ENCODE measurements around the gene GNAL. TPM values are rescaled to one million over a fixed set of nuclear protein-coding genes. Genes with fewer than 3 reads are reported as not detected.

GNAL gene
- total RNA-seq, 1 experiment from 2014 or later = 24.0 TPM

DNA sequence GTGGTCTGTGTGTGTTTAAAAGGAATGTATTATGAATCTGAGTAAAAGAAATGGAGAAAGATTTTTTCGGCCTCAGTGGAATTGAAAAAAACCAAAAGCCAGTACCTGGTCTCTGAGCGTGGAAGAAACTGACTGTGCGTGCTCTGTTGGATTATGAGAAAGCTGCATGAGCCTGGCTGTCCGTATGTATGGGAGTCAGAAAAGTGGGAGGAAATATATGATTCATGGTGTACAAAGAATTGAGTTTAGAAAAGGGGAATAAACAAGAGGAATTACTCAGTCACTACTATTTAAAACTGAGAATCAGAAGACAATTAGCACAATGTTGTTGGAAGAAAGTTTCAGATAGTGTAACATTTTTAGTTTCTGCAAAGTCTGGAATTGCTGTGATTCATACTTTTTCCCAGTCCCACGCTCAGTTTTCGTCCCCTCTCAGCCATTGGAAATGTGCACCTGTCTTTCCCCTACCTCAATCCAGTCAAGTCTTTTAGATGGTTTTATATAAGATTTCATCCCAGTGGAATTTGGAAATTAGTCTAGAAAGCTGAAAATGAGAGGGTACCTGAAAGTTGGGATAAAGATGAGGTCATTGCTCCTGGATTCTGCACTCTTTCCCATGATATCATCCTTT is 95.7 kb downstream of the GNAL start:
- H3K4me1 Mint-ChIP-seq = peaks cover 49 to 56% of the 10 kb centered on the region in 2 experiments
- no peak overlapping the region for H2BK120ac ChIP-seq (ENCODE audit: low read depth, low read length, poor library complexity, severe bottlenecking)
- H3K23me2 ChIP-seq (ENCODE audit: insufficient read length, low read depth, low read length, poor library complexity, severe bottlenecking) = no peaks in the 10 kb centered on the region
- WGBS (ENCODE audit: extremely low coverage, insufficient read length, low lambda C conversion rate) = 100% methylated on average over 1 of the region's 6 CpGs
- no peak overlapping the region for H3T11ph ChIP-seq (ENCODE audit: low read length)
- no peaks in the 10 kb centered on the region for H3K27me3 Mint-ChIP-seq (ENCODE audit: low read depth)
- no peak overlapping the region for H3K56ac ChIP-seq (ENCODE audit: insufficient read length, low read depth, low read length)
- no peaks in the 10 kb centered on the region for H3K79me2 ChIP-seq (ENCODE audit: insufficient read depth, low read length)
- H3K23ac ChIP-seq (ENCODE audit: insufficient read length, low read depth, low read length) = no peak overlapping the region
- H3K79me1 ChIP-seq (ENCODE audit: insufficient read depth, low read depth, low read length, poor library complexity, severe bottlenecking) = no peaks in the 10 kb centered on the region
- no peaks in the 10 kb centered on the region for H3K9me3 ChIP-seq (ENCODE audit: control insufficient read depth, low read depth, low read length)
- H4K8ac ChIP-seq (replicated peaks; ENCODE audit: insufficient read length, low read depth, low read length) = no peak overlapping the region
- no peaks in the 10 kb centered on the region for H3K36me3 Mint-ChIP-seq (ENCODE audit: insufficient read depth in 1 of 3, low read depth in 3 of 3)
- H4K5ac ChIP-seq (ENCODE audit: insufficient read length, low read depth, low read length) = no peak overlapping the region
- no peaks in the 10 kb centered on the region for H4K20me1 ChIP-seq (ENCODE audit: control insufficient read depth, insufficient read depth, insufficient read length)
- H3K4me1 ChIP-seq (ENCODE audit: insufficient read depth, low read length) = peaks cover 14% of the 10 kb centered on the region; the same call in 1 of the 2 replicates
- DNase-seq = no peak
- no peak overlapping the region for H3K18ac ChIP-seq (ENCODE audit: insufficient read length, low read depth, low read length)
- H3K9me3 Mint-ChIP-seq = no peaks in the 10 kb centered on the region
- no peak overlapping the region for H2BK5ac ChIP-seq (ENCODE audit: insufficient read length, low read length)
- no peak overlapping the region for H3K4me2 ChIP-seq (ENCODE audit: insufficient read depth, insufficient read length, low read length)
- H3K27ac ChIP-seq (ENCODE audit: insufficient read length, low read depth, low read length) = no peak overlapping the region
- H3K14ac ChIP-seq (ENCODE audit: insufficient read depth, low read length) = no peak overlapping the region
- H3K27me3 ChIP-seq (ENCODE audit: insufficient read depth, low read length) = no peaks in the 10 kb centered on the region
- no peak overlapping the region for H2BK15ac ChIP-seq (ENCODE audit: low read depth, low read length)
- no peak overlapping the region for H4K91ac ChIP-seq (ENCODE audit: insufficient read length, low read depth, low read length)
- no peak overlapping the region for H2AK5ac ChIP-seq (ENCODE audit: insufficient read length, low read length)
- no peak overlapping the region for H2AFZ ChIP-seq (ENCODE audit: low read length)
- no peak overlapping the region for H3K27ac Mint-ChIP-seq
- no peak overlapping the region for H2BK12ac ChIP-seq (ENCODE audit: insufficient read length, low read depth, low read length)
- H2BK20ac ChIP-seq (ENCODE audit: low read depth, low read length, poor library complexity, severe bottlenecking) = no peak overlapping the region
- H3K4me3 Mint-ChIP-seq = no peak overlapping the region
- no peak overlapping the region for H3K4ac ChIP-seq (ENCODE audit: low read depth, low read length)
- H3K9ac ChIP-seq (ENCODE audit: extremely low read depth, insufficient read length, low read length) = no peak overlapping the region
- TF ChIP-seq, protein P1, sequence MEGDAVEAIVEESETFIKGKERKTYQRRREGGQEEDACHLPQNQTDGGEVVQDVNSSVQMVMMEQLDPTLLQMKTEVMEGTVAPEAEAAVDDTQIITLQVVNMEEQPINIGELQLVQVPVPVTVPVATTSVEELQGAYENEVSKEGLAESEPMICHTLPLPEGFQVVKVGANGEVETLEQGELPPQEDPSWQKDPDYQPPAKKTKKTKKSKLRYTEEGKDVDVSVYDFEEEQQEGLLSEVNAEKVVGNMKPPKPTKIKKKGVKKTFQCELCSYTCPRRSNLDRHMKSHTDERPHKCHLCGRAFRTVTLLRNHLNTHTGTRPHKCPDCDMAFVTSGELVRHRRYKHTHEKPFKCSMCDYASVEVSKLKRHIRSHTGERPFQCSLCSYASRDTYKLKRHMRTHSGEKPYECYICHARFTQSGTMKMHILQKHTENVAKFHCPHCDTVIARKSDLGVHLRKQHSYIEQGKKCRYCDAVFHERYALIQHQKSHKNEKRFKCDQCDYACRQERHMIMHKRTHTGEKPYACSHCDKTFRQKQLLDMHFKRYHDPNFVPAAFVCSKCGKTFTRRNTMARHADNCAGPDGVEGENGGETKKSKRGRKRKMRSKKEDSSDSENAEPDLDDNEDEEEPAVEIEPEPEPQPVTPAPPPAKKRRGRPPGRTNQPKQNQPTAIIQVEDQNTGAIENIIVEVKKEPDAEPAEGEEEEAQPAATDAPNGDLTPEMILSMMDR (conservative IDR thresholded peaks at IDR 0.05) = no peak
